LHCN-M2 (cell line): ENCODE measurements around the gene LHX5. TPM values are rescaled to one million over a fixed set of nuclear protein-coding genes. Genes with fewer than 3 reads are reported as not detected.

Experiments used
- DNase-seq: peaks from one replicate; pipeline ENCODE4 v3.0.0-alpha.2; 2012; ENCODE audit warnings: low read depth
- total RNA-seq: library from RNA; depleted of rRNA; stranded (reverse); fragments of >200 nt; gene quantifications from 2 replicates; pipeline ENCODE4 v1.2.3, GENCODE V29; 2014

LHX5 gene
- total RNA-seq, 1 experiment from 2014 or later, result not detected

GRCh38 chr12:113440336-113440735 lies 31.3 kb downstream of the LHX5 start:
- DNase-seq, result no peak

GRCh38 chr12:113439606-113440030 lies 32.1 kb downstream of the LHX5 start:
- DNase-seq, result no peak

GRCh38 chr12:113439301-113439597 lies 32.4 kb downstream of the LHX5 start:
- DNase-seq, result no peak

GRCh38 chr12:113438523-113439300 lies 33.0 kb downstream of the LHX5 start:
- no peak for DNase-seq

GRCh38 chr12:113437729-113438100 lies 34.0 kb downstream of the LHX5 start:
- no peak for DNase-seq

- DNase-seq, result no peak
Observed at GRCh38 chr12:113436993-113437728, 34.5 kb downstream of the LHX5 start.

- no peak for DNase-seq
Observed at GRCh38 chr12:113436586-113436985, 35.1 kb downstream of the LHX5 start.

- DNase-seq, result no peak
Observed at GRCh38 chr12:113435367-113435766, 36.3 kb downstream of the LHX5 start.

GRCh38 chr12:113432986-113433385 lies 38.7 kb downstream of the LHX5 start:
- DNase-seq, result no peak

GRCh38 chr12:113428482-113428881 lies 43.2 kb downstream of the LHX5 start:
- DNase-seq, result no peak

GRCh38 chr12:113427882-113428281 lies 43.8 kb downstream of the LHX5 start:
- DNase-seq, result no peak

- no peak for DNase-seq
Observed at GRCh38 chr12:113425960-113426453, 45.7 kb downstream of the LHX5 start.

- DNase-seq, result peak; percentile 50
Observed at GRCh38 chr12:113424915-113425823, 46.5 kb downstream of the LHX5 start.

GRCh38 chr12:113424456-113424855 lies 47.2 kb downstream of the LHX5 start:
- no peak for DNase-seq

GRCh38 chr12:113422886-113423669 lies 48.6 kb downstream of the LHX5 start:
- DNase-seq, result peak; percentile 25

GRCh38 chr12:113422030-113422885 lies 49.4 kb downstream of the LHX5 start, which contains the start of gene SDSL:
Gene SDSL, plus strand, starts transcription at chr12:113422380. Its CDS starts 5,603 bp downstream, at chr12:113427983.
- peak; percentile 94 for DNase-seq

- no peak for DNase-seq
Observed at GRCh38 chr12:113420996-113421595, 50.6 kb downstream of the LHX5 start.

- DNase-seq, result peak; percentile 7
Observed at GRCh38 chr12:113418213-113418879, 53.3 kb downstream of the LHX5 start.
